Large intestine (tissue), 3 donors: ENCODE results near the gene CDC45. TPM values are rescaled to one million over a fixed set of nuclear protein-coding genes. Genes with fewer than 3 reads are reported as not detected.
A peak's percentile ranks its signal among the peaks of the same experiment; 100 is the strongest.

ENCODE experiments used
- DNase-seq, 2 donors: peaks; one replicate each; pipeline versions ENCODE4 v3.0.0 to v3.0.0-alpha.2; 2013
- H3K27ac ChIP-seq: one replicate; pipeline ENCODE4 v1.5.1; 2013; ENCODE audit warnings: low read length
- H3K27me3 ChIP-seq: 2 replicates; pipeline ENCODE4 v1.6.1; 2013; ENCODE audit warnings: low read length; ENCODE audit not compliant: control insufficient read depth, insufficient read depth
- H3K36me3 ChIP-seq: 2 replicates; pipeline ENCODE4 v1.6.1; 2013; ENCODE audit warnings: low read length; ENCODE audit not compliant: control insufficient read depth, insufficient read depth
- H3K4me1 ChIP-seq: one replicate; pipeline ENCODE4 v1.6.1; 2013; ENCODE audit warnings: low read length; ENCODE audit not compliant: control insufficient read depth, insufficient read depth
- H3K4me3 ChIP-seq: one replicate; pipeline ENCODE4 v1.5.1; 2013; ENCODE audit warnings: low read length
- H3K9me3 ChIP-seq: one replicate; pipeline ENCODE4 v1.6.1; 2013; ENCODE audit warnings: mild to moderate bottlenecking, low read depth, low read length, moderate library complexity; ENCODE audit not compliant: control insufficient read depth
- WGBS: methylation state at CpG from one replicate; pipeline ENCODE4 v1.1.5; 2013; ENCODE audit warnings: low lambda C conversion rate; ENCODE audit not compliant: insufficient coverage; 5-methylcytosine and 5-hydroxymethylcytosine counted together
- polyA plus RNA-seq: library from polyadenylated mRNA; unstranded; fragments of 120-200 nt; gene quantifications from one replicate; pipeline ENCODE4 v1.2.1, GENCODE V29; 2013

The CDC45 gene
- polyA plus RNA-seq, 1 donor = 8.7 TPM

DNA sequence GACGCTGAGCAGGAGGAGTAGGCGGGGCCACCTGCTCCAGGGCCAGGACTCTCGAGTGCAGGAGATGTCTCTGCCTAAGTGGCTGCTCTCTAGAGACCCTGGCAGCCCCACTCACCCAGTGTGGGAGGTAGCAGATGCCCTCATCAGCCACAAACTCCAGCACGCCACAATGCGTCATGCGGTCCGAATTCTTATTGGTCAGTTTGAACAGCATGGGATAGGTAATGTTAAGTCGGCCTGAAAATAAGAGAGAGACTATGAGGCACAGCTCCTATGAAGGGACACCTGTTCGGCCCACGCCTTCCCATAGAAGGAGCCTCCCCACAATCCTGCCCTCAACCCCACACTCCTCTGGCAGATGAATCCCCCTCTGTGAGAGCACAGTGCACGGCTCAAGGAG lies 8.1 kb upstream of the CDC45 start:
- no peaks in the 10 kb centered on the region for H3K4me1 ChIP-seq
- H3K27me3 ChIP-seq = no peaks in the 10 kb centered on the region
- H3K36me3 ChIP-seq = peaks cover 88% of the 10 kb centered on the region
- no peak for DNase-seq
- no CpG with 5 or more reads among the region's 11 CpGs for WGBS
- H3K4me3 ChIP-seq = no peak overlapping the region
- H3K27ac ChIP-seq = no peak overlapping the region
- H3K9me3 ChIP-seq = no peaks in the 10 kb centered on the region

DNA sequence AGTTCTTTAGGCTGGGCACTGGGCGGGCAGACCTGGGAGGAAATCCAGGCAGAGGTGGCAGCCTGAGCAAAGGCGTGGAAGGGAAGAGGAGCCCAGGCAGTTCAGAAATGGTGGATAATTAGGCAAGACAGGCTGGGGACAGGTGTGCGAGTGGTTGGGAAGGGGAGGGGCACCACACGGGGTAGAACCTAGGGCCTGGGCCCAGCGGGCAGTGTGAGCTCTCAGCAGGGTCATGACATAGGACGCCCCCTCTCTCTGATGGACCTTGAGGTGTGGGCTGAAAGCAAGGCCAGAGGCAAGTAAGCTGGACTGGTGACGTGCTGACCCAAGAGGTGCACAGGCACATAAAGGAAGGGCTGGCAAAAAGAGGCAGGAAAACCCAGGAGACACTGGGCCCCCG lies 7.5 kb upstream of the CDC45 start:
- Histone ChIP-seq H3K4me1 (no peaks in the 10 kb centered on the region), H3K4me3 (no peak overlapping the region), H3K9me3 (no peaks in the 10 kb centered on the region), H3K36me3 (peaks cover 82% of the 10 kb centered on the region), H3K27ac (no peak overlapping the region), H3K27me3 (no peaks in the 10 kb centered on the region)
- WGBS = 100% methylated on average over 2 of the region's 8 CpGs
- no peak for DNase-seq

DNA sequence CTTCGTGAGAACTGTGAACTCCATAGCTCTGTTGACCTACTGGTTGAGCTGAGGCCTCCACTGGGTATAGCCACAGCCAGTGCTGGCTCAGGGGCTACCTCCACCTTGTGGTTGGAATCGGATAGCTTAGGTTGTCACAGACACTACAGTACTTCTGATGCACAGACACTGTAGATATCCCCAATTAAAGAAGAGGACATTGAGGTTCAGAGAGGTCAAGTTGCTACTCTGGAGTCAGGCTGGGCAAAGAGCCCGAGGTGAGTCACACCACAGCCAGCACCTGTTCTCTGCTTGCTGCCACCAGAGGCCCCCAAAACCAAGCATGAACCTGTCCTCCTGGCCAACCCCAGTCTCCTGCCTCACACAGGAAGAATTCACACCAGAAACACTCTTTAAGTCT lies 6.1 kb upstream of the CDC45 start:
- H3K4me1 ChIP-seq = no peaks in the 10 kb centered on the region
- H3K27me3 ChIP-seq = no peaks in the 10 kb centered on the region
- H3K27ac ChIP-seq = no peak overlapping the region
- H3K4me3 ChIP-seq = no peak overlapping the region
- DNase-seq = no peak
- H3K36me3 ChIP-seq = peaks cover 68% of the 10 kb centered on the region
- no peaks in the 10 kb centered on the region for H3K9me3 ChIP-seq
- WGBS = no CpG with 5 or more reads among the region's 3 CpGs

DNA sequence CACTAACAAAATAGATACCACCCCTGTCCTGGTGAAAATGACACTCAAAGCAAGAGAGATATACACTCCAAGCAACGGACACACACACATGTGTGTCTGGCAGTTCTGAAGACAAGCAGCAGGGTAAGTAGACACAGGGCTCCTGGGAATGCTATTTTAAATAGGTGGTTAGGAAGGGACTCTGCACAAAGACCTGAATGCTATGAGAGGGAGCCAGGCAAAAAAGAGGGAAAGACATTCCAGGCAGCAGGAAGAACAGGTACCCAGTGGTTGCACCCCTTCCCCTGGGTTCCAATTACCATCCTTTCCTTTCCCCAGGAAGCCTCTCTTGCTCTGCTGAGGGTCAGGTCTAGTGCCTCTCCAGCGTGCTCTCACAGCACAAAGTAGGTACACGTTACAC lies 3.7 kb upstream of the CDC45 start:
- H3K27me3 ChIP-seq = no peaks in the 10 kb centered on the region
- DNase-seq = no peak
- no peak overlapping the region for H3K4me3 ChIP-seq
- WGBS = no CpG with 5 or more reads among the region's 3 CpGs
- no peaks in the 10 kb centered on the region for H3K4me1 ChIP-seq
- no peak overlapping the region for H3K27ac ChIP-seq
- no peaks in the 10 kb centered on the region for H3K9me3 ChIP-seq
- H3K36me3 ChIP-seq = peaks cover 46% of the 10 kb centered on the region

DNA sequence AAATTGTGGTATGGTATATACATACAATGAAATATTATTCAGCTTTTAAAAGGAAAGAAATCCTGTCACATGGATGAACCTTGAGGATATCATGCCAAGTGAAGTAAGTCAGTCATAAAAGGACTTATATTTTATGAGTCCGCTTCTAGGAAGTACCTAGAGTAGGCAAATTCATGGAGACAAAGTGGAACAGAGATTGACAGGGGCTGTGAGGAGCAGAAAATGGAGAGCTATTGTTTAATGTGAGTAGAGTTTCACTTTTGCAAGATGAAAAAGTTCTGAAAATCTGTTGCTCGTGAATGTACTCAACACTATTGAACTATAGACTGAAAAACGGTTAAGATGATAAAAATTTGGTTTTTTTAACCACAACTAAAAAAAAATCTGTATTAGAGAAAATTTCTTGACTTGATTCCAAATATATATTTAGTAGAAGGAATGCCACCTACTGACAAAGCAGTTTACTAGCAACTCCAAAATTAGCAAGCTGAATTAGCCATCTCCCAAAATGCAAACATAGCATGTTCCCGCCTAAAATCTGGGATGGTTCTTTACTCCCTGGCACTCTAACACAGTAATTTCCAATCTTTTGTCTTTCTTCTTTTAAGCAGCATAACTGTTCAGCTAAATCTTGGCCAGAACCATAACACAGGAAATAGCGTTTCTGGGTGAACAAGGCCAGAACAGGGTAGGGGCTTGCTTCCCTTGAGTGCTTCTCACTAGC lies 2.2 kb upstream of the CDC45 start:
- DNase-seq = no peak
- WGBS = 63% methylated on average over 1 of the region's 5 CpGs
- Histone ChIP-seq H3K4me1 (no peaks in the 10 kb centered on the region), H3K4me3 (peak overlapping the region; percentile 74), H3K27me3 (no peaks in the 10 kb centered on the region), H3K9me3 (no peaks in the 10 kb centered on the region), H3K36me3 (peaks cover 32% of the 10 kb centered on the region), H3K27ac (no peak overlapping the region)

DNA sequence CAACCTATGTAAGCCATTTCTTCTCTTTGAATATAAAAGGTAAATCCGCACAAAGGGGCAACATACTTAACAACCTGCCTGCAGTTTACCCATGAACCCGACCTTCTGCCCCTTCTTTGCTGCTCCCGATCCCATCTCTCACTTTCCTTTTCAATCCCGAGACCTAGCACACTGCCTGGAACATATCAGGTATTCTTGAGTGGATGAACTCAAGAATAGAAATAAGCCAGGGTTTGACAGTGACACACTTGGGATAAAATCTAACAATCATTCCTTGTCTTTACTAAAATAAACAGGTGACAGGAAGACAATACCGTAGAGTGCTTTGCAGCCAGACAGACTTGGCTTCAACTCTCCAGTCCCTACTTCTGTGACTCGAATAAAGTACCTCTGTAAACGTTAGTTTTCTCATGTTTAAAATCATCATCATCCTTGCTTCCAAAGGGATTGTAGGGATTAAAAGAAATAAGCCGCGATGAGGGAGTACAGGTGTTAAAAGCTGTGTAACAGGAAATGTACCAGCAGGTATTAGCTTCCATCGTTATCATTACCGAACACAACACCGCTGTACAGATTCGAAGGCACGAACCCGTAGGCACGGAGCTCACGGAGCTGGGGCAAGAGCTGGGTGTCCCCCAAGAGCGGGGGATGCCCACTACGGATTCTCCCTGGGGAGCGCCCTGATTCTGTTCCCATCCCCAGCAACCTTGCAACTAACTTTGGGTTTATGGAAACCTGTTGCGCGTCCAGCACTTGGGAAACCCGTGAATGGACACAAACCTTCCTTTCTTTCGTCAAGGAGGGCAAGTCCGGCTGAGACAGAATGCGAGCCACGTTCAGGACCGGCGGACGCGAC lies 1.4 kb upstream of the CDC45 start:
- Histone ChIP-seq H3K27ac (peak overlapping the region; percentile 80), H3K9me3 (no peaks in the 10 kb centered on the region), H3K4me3 (peak overlapping the region; percentile 74), H3K27me3 (no peaks in the 10 kb centered on the region), H3K4me1 (no peaks in the 10 kb centered on the region), H3K36me3 (peaks cover 25% of the 10 kb centered on the region)
- WGBS = no CpG with 5 or more reads among the region's 31 CpGs
- peak in 1 of 2 donors; percentile 47 for DNase-seq

DNA sequence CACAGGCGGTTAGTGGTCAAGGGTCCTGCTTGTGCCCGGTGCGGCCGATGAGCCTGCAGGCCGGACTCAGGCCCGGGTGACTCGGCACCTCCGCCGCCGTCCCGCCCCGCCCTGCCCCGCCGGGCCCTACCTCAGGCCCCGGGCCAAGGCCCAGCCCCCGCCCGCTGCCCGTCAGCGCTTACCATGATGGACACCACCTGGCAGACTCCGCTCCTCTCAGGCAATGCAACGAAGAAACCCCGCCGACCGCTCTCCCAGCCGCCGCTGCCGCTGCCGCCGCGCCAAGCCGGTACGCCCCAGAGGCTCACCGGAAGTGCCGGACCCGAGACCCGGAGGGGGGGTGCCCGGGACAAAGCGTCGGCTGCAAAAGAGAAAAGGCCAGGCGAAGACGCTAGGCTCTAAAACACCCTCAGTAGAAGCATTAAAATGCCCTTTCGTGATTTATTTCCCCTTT lies 792 bp upstream of the CDC45 start, which contains the start of gene UFD1:
UFD1 (minus strand) TSS at position 293 of the 454 bp plus-strand sequence; CDS start at position 185, 108 bp downstream.
- Histone ChIP-seq H3K27ac (peak within 1 kb of the TSS; percentile 80), H3K4me3 (peak within 1 kb of the TSS; percentile 74), H3K27me3 (no peaks in the 10 kb centered on the region), H3K9me3 (no peaks in the 10 kb centered on the region), H3K36me3 (peaks cover 21% of the 10 kb centered on the region), H3K4me1 (no peaks in the 10 kb centered on the region)
- peak in 1 of 2 donors; percentile 59 for DNase-seq
- no CpG with 5 or more reads among the region's 42 CpGs for WGBS

GRCh38 chr22:19480173-19480568 lies 451 bp downstream of the CDC45 start:
- DNase-seq = no peak
- no peaks in the 10 kb centered on the region for H3K27me3 ChIP-seq
- peak overlapping the region; percentile 74 for H3K4me3 ChIP-seq
- 0% methylated on average over 2 of the region's 15 CpGs for WGBS
- no peaks in the 10 kb centered on the region for H3K9me3 ChIP-seq
- H3K27ac ChIP-seq = no peak overlapping the region
- no peaks in the 10 kb centered on the region for H3K4me1 ChIP-seq
- H3K36me3 ChIP-seq = peaks cover 16% of the 10 kb centered on the region

DNA sequence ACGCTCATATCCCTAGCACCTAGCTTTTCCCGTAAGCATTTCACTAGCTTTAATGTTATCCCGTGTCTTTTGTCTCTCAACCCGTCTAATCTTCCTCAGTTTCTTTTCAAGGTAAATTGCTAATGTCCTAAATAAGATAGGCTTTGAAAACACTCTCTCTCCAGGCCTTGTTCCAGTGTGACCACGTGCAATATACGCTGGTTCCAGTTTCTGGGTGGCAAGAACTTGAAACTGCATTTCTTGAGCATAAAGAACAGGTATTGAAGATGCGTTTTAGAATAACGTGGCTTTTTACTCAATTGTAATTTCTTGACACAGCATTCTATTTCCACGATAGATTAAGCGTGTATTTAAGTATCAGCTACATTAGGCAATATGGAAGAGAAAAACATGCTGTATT lies 1.1 kb downstream of the CDC45 start:
- Histone ChIP-seq H3K36me3 (peaks cover 11% of the 10 kb centered on the region), H3K9me3 (no peaks in the 10 kb centered on the region), H3K27me3 (no peaks in the 10 kb centered on the region), H3K27ac (no peak overlapping the region), H3K4me3 (no peak overlapping the region), H3K4me1 (no peaks in the 10 kb centered on the region)
- WGBS = 50% methylated on average over 8 of the region's 10 CpGs
- DNase-seq = no peak

DNA sequence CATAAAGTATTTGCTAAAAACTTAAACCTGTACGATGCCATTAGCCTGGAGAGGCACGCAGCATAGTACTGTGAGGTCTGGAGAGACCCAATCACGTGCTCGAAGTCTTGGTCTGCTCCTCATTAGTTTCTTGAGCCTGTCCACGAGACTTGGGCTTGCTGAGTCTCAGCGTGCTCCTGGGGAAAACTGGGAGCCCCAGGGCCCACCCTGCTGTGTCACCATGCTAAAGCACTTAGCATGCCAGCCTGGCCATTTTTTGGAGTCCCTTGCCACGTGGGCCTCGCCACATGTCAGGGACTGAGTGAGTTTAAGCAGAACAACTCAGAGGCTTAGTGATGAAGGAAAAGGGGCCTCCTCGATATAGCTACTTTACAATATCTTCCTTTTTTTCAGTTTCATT lies 2.6 kb downstream of the CDC45 start:
- no peak for DNase-seq
- H3K27me3 ChIP-seq = no peaks in the 10 kb centered on the region

More for the DNA sequence above, 2.6 kb downstream of the CDC45 start:
- WGBS = no CpG with 5 or more reads among the region's 9 CpGs
- H3K27ac ChIP-seq = no peak overlapping the region
- H3K36me3 ChIP-seq = peaks cover 7% of the 10 kb centered on the region
- no peaks in the 10 kb centered on the region for H3K4me1 ChIP-seq
- no peak overlapping the region for H3K4me3 ChIP-seq
- H3K9me3 ChIP-seq = no peaks in the 10 kb centered on the region
